ENCODE results near the gene CA7. TPM values are rescaled to one million over a fixed set of nuclear protein-coding genes. Genes with fewer than 3 reads are reported as not detected.

CA7 gene
- total RNA-seq, 1 donor from 2014 or later = not detected

GRCh38 chr16:66886914-66887313 is 42.7 kb downstream of the CA7 start:
- intact Hi-C loops (cut with DNase I) = no loop called here
- Histone ChIP-seq H3K4me3 (no peak overlapping the region), H3K4me1 (peaks cover 22% of the 10 kb centered on the region), H3K36me3 (peaks cover 46% of the 10 kb centered on the region), H3K27me3 (ENCODE audit: low read depth) (no peaks in the 10 kb centered on the region), H3K9me3 (no peaks in the 10 kb centered on the region), H3K27ac (no peak overlapping the region)
- DNase-seq (no peak), ATAC-seq (no peak)
- no peak for TF ChIP-seq CTCF (IDR thresholded peaks at IDR 0.05)

- H3K27ac ChIP-seq = no peak overlapping the region
- no peak overlapping the region for H3K4me3 ChIP-seq
- H3K4me1 ChIP-seq = peaks cover 19% of the 10 kb centered on the region
- no peak for ATAC-seq
- DNase-seq = no peak
- no peaks in the 10 kb centered on the region for H3K27me3 ChIP-seq (ENCODE audit: low read depth)
- no peaks in the 10 kb centered on the region for H3K9me3 ChIP-seq
- intact Hi-C loops (cut with DNase I) = no loop called here
- peaks cover 46% of the 10 kb centered on the region for H3K36me3 ChIP-seq
- no peak for TF ChIP-seq CTCF (IDR thresholded peaks at IDR 0.05)
These were observed 44.7 kb downstream of the CA7 start for GRCh38 chr16:66888647-66889615.

- no peak for DNase-seq
- no peaks in the 10 kb centered on the region for H3K9me3 ChIP-seq
- H3K27ac ChIP-seq = no peak overlapping the region
- peak; percentile 52 to 56 for ATAC-seq
- no peak for TF ChIP-seq CTCF (IDR thresholded peaks at IDR 0.05)
- H3K4me1 ChIP-seq = peaks cover 19% of the 10 kb centered on the region
- H3K36me3 ChIP-seq = peaks cover 39% of the 10 kb centered on the region
- H3K27me3 ChIP-seq (ENCODE audit: low read depth) = no peaks in the 10 kb centered on the region
- intact Hi-C loops (cut with DNase I) = no loop called here
- no peak overlapping the region for H3K4me3 ChIP-seq
These were observed 45.4 kb downstream of the CA7 start for GRCh38 chr16:66889622-66890021.

- H3K4me3 ChIP-seq = no peak overlapping the region
- H3K27ac ChIP-seq = no peak overlapping the region
- H3K9me3 ChIP-seq = no peaks in the 10 kb centered on the region
- no peak for ATAC-seq
- H3K27me3 ChIP-seq (ENCODE audit: low read depth) = no peaks in the 10 kb centered on the region
- DNase-seq = no peak
- no peak for TF ChIP-seq CTCF (IDR thresholded peaks at IDR 0.05)
- peaks cover 27% of the 10 kb centered on the region for H3K36me3 ChIP-seq
- intact Hi-C loops (cut with DNase I) = no loop called here
- peaks cover 12% of the 10 kb centered on the region for H3K4me1 ChIP-seq
These were observed 46.6 kb downstream of the CA7 start for GRCh38 chr16:66890799-66891198.

- H3K4me1 ChIP-seq = peaks cover 6% of the 10 kb centered on the region
- TF ChIP-seq CTCF (IDR thresholded peaks at IDR 0.05) = no peak
These were observed 47.1 kb downstream of the CA7 start for GRCh38 chr16:66891360-66891759.

More at GRCh38 chr16:66891360-66891759, 47.1 kb downstream of the CA7 start:
- DNase-seq = no peak
- Histone ChIP-seq H3K9me3 (no peaks in the 10 kb centered on the region), H3K36me3 (peaks cover 23% of the 10 kb centered on the region), H3K27me3 (ENCODE audit: low read depth) (no peaks in the 10 kb centered on the region), H3K27ac (no peak overlapping the region), H3K4me3 (no peak overlapping the region)
- intact Hi-C loops (cut with DNase I) = no loop called here
- no peak for ATAC-seq

Data from lower lobe of right lung (tissue), 2 donors.